GM21576 (cell line): Measurements from ENCODE around the gene NGRN.

ENCODE experiments used
- ATAC-seq: cut with Tn5 transposase; IDR thresholded peaks from one replicate; pipeline ENCODE4 v1.9.1; 2021; ENCODE audit warnings: mild to moderate bottlenecking, moderate library complexity; ENCODE audit not compliant: unreplicated experiment

Gene NGRN

DNA sequence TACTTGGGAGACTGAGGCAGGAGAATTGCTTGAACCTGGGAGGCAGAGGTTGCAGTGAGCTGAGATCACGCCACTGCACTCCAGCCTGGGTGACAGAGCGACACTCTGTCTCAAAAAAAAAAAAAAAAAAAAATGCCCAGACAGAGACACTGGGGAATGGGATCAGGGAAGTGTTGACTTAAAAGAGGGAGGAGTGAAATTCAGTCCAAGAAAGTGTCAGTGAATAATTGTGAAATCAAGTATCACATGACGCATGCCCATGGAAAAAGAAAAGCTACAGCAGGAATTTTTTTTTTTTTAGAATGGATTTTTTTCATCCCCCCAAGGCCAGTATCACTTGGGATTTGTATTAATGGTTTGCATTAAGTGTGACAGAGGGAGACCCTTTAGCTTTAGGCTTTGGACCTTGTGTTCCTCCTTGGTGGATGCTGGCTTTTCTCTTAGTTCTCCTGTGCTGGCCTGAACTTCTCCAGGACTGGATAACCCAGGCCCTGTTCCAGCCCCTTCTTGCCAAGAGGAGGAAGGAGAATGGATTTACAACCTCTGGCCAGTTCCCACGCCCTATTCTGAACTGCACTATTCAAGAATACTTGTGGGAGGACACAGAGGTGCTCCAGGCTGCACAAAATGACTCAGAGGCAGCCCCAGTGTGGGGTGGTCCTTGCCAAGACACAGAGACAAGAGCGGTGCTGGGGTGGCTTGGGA, 50.0 kb downstream of the NGRN start:
- no peak for ATAC-seq

DNA sequence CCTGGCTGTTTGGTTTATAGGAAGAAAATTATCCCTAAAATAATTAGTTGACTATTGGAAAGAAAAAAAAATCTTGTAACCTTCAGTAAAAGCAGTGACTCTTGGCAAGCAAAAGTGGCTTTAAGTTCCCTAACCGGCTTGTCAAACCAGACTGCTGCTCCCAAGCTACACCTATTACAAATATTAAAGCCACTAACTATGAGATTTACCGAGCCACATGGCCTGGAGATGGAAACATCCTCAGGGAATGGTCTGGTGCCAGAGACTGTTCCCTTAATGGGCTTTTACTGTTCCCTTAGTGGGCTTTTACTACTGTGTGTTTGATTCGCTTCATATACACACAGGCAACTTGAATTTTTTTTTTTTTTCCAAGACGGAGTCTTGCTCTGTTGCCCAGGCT, 50.7 kb downstream of the NGRN start:
- no peak for ATAC-seq

DNA sequence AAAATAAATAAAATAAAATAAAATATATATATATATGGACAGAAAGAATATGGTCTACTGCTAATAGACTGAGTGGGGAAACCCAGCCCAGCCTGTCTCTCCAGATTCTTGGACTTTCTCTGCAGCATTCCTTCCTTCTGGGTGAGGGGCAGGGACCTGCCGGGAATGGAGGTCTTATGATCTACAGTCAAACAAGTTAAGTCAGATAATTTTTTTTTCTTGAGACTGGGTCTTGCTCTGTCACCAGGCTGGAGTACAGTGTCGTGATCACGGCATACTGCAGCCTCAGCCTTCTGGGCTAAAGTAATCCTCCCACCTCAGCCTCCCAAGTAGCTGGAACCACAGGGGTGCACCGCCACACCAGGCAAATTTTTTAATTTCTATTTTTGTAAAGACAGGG, 53.1 kb downstream of the NGRN start:
- no peak for ATAC-seq

DNA sequence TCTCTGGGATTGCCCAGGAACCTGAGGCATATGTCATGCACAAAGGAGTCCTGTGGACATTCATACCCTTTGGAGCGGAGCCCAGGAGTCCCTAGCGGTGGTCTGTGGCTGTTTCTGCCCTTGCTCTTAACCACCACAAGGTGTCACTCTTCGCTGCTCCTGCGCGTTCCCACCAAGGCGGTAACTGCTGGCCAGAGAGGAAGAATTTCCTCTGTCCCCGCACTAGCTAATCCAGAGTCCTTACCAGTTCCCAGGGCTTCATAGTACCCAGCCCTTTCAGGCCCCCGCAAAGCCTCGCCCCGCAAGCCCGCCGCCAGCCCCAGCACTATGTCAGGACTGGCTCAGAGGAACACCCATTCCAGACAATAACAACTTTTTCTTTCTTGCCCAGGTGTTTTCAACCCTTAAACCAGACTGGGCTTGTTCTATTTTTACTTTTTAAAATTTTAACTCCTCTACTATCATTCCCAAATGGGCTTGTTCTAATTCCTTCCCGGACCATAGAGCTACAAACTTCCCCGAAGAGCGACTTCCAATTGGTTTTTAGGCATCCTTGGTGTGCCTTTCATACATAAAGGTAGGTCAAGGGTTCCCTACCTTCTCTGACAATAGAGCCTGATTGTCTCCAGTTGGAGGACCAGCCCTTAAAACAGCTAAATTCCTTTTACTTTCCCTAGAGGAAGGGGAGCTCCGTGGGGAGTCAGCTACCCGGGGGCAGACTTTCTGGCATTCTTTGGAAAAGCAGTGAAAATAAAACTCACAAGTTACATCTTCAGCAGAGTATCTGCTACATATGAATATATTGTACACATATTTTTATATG, 54.8 kb downstream of the NGRN start:
- peak; percentile 78 for ATAC-seq

DNA sequence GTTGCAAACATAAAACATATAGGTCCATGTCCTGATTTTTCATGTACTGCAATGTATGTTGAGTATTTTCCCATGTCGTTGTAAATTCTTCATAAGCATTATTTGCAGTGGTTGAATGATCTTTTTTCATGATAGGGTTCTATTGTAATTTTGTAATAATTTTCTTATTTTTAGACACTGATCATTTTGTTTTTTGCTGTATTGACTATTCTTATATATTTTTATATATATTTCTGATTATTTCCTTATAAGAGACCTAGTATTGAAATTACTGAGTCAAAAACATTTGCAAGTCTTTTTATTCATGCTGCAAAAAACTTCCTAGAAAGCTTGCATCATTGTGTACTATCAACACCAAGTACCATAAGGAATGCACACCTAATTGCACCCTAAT, 55.4 kb downstream of the NGRN start:
- ATAC-seq, result no peak
